ENCODE data around the gene CARMIL1.

- TF ChIP-seq, protein P1, sequence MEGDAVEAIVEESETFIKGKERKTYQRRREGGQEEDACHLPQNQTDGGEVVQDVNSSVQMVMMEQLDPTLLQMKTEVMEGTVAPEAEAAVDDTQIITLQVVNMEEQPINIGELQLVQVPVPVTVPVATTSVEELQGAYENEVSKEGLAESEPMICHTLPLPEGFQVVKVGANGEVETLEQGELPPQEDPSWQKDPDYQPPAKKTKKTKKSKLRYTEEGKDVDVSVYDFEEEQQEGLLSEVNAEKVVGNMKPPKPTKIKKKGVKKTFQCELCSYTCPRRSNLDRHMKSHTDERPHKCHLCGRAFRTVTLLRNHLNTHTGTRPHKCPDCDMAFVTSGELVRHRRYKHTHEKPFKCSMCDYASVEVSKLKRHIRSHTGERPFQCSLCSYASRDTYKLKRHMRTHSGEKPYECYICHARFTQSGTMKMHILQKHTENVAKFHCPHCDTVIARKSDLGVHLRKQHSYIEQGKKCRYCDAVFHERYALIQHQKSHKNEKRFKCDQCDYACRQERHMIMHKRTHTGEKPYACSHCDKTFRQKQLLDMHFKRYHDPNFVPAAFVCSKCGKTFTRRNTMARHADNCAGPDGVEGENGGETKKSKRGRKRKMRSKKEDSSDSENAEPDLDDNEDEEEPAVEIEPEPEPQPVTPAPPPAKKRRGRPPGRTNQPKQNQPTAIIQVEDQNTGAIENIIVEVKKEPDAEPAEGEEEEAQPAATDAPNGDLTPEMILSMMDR (conservative IDR thresholded peaks at IDR 0.05; ENCODE audit: low read length): no peak
- no peak for TF ChIP-seq EZH2phosphoT487 (IDR thresholded peaks at IDR 0.05; ENCODE audit: borderline replicate concordance)
These were observed 30.0 kb upstream of the CARMIL1 start for GRCh38 chr6:25249133-25249532.
